H1 (cell line): ENCODE results near the gene C15orf39. TPM values are rescaled to one million over a fixed set of nuclear protein-coding genes. Genes with fewer than 3 reads are reported as not detected.

Experiments
- BRCA1 ChIP-seq: IDR thresholded peaks from 2 replicates; pipeline ENCODE4 v1.6.1; 2012; ENCODE audit warnings: low read depth, low read length, improper control_type of control experiment
- CEBPB ChIP-seq: IDR thresholded peaks from 2 replicates; pipeline ENCODE4 v1.6.1; 2012; ENCODE audit warnings: low read depth, low read length
- HDAC2 ChIP-seq, 2 experiments: fragments of 300-600 bp in 1 of 2; sonication (generic) in 1 of 2; IDR thresholded peaks; 2 replicates each; pipeline ENCODE4 v1.6.1; 2011 to 2012; ENCODE audit warnings: low read depth in 2 of 2, low read length in 2 of 2, mild to moderate bottlenecking in 2 of 2, moderate library complexity in 2 of 2, borderline replicate concordance in 1 of 2, inconsistent platforms in 1 of 2
- NANOG ChIP-seq: IDR thresholded peaks from 2 replicates; pipeline ENCODE4 v1.6.1; 2011; ENCODE audit warnings: low read length, low read depth, mild to moderate bottlenecking, inconsistent platforms; ENCODE audit not compliant: insufficient read depth, poor library complexity, severe bottlenecking
- NRF1 ChIP-seq: IDR thresholded peaks from 2 replicates; pipeline ENCODE4 v1.6.1; 2011; ENCODE audit warnings: mild to moderate bottlenecking, low read depth, low read length, improper control_type of control experiment
- SP2 ChIP-seq: IDR thresholded peaks from 2 replicates; pipeline ENCODE4 v1.6.1; 2012; ENCODE audit warnings: mild to moderate bottlenecking, low read length, inconsistent platforms
- polyA plus RNA-seq, 7 experiments: library from polyadenylated mRNA; depleted of rRNA in 3 of 7; stranded (reverse) in 5 of 7; unstranded in 2 of 7; fragments of >200 nt in 5 of 7; fragments of 200-250 nt in 2 of 7; gene quantifications; 1 replicate in 5 of 7; 2 replicates in 1 of 7; 4 replicates in 1 of 7; pipeline versions ENCODE4 v1.2.1 to v1.2.3, GENCODE V29; 2011 to 2013; ENCODE audit warnings: missing spikeins in 2 of 7, mixed read lengths in 2 of 7
- total RNA-seq: library from RNA; stranded (reverse); fragmentation: NEBNext Ultra II Directional; extraction: Animal tissue kit (Norgen Biotek cat#: 25700); gene quantifications from 2 replicates; pipeline ENCODE4 v1.2.1, GENCODE V29; 2021
- TF ChIP-seq, protein P1 (sequence below): fragments of 300-600 bp; sonication (generic); IDR thresholded peaks from 2 replicates; pipeline ENCODE4 v1.7.1; 2012; ENCODE audit warnings: low read length, moderate library complexity, mild to moderate bottlenecking, inconsistent platforms; ENCODE audit not compliant: insufficient replicate concordance

C15orf39 gene
- total and polyA plus RNA-seq, 2 of the 8 experiments (the other 6 are each of a cell fraction or from before 2014, with no cell fraction given), result 13.8 to 38.5 TPM

DNA sequence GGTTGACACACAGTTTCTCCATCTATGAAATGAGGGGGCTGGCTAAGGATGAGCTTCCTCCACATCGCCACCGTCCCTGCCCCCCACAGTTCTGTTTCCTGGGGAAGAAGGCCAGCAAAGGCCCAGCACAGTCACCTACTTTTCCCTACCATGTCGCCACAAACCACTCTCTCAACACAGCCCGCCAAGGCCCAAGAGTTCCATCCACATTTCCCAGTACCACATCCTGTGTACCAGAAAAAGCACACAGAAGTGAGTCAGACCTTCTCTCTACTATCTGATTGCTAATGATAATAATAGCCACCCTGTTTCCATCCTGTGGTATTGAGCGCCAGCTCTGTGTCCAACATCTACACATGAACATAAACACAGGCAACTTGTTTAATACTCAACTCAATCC lies 30.3 kb upstream of the C15orf39 start (continued):
- TF ChIP-seq, protein P1, sequence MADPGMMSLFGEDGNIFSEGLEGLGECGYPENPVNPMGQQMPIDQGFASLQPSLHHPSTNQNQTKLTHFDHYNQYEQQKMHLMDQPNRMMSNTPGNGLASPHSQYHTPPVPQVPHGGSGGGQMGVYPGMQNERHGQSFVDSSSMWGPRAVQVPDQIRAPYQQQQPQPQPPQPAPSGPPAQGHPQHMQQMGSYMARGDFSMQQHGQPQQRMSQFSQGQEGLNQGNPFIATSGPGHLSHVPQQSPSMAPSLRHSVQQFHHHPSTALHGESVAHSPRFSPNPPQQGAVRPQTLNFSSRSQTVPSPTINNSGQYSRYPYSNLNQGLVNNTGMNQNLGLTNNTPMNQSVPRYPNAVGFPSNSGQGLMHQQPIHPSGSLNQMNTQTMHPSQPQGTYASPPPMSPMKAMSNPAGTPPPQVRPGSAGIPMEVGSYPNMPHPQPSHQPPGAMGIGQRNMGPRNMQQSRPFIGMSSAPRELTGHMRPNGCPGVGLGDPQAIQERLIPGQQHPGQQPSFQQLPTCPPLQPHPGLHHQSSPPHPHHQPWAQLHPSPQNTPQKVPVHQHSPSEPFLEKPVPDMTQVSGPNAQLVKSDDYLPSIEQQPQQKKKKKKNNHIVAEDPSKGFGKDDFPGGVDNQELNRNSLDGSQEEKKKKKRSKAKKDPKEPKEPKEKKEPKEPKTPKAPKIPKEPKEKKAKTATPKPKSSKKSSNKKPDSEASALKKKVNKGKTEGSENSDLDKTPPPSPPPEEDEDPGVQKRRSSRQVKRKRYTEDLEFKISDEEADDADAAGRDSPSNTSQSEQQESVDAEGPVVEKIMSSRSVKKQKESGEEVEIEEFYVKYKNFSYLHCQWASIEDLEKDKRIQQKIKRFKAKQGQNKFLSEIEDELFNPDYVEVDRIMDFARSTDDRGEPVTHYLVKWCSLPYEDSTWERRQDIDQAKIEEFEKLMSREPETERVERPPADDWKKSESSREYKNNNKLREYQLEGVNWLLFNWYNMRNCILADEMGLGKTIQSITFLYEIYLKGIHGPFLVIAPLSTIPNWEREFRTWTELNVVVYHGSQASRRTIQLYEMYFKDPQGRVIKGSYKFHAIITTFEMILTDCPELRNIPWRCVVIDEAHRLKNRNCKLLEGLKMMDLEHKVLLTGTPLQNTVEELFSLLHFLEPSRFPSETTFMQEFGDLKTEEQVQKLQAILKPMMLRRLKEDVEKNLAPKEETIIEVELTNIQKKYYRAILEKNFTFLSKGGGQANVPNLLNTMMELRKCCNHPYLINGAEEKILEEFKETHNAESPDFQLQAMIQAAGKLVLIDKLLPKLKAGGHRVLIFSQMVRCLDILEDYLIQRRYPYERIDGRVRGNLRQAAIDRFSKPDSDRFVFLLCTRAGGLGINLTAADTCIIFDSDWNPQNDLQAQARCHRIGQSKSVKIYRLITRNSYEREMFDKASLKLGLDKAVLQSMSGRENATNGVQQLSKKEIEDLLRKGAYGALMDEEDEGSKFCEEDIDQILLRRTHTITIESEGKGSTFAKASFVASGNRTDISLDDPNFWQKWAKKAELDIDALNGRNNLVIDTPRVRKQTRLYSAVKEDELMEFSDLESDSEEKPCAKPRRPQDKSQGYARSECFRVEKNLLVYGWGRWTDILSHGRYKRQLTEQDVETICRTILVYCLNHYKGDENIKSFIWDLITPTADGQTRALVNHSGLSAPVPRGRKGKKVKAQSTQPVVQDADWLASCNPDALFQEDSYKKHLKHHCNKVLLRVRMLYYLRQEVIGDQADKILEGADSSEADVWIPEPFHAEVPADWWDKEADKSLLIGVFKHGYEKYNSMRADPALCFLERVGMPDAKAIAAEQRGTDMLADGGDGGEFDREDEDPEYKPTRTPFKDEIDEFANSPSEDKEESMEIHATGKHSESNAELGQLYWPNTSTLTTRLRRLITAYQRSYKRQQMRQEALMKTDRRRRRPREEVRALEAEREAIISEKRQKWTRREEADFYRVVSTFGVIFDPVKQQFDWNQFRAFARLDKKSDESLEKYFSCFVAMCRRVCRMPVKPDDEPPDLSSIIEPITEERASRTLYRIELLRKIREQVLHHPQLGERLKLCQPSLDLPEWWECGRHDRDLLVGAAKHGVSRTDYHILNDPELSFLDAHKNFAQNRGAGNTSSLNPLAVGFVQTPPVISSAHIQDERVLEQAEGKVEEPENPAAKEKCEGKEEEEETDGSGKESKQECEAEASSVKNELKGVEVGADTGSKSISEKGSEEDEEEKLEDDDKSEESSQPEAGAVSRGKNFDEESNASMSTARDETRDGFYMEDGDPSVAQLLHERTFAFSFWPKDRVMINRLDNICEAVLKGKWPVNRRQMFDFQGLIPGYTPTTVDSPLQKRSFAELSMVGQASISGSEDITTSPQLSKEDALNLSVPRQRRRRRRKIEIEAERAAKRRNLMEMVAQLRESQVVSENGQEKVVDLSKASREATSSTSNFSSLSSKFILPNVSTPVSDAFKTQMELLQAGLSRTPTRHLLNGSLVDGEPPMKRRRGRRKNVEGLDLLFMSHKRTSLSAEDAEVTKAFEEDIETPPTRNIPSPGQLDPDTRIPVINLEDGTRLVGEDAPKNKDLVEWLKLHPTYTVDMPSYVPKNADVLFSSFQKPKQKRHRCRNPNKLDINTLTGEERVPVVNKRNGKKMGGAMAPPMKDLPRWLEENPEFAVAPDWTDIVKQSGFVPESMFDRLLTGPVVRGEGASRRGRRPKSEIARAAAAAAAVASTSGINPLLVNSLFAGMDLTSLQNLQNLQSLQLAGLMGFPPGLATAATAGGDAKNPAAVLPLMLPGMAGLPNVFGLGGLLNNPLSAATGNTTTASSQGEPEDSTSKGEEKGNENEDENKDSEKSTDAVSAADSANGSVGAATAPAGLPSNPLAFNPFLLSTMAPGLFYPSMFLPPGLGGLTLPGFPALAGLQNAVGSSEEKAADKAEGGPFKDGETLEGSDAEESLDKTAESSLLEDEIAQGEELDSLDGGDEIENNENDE, result no peak
- TF ChIP-seq HDAC2 (IDR thresholded peaks at IDR 0.05; ENCODE audit: borderline replicate concordance in 1 of 2, low read depth in 2 of 2, low read length in 2 of 2) (no peak), BRCA1 (no peak), NANOG (no peak), CEBPB (no peak), NRF1 (no peak), SP2 (no peak)
